NCI-H2081 (cell line): Measurements from ENCODE around the gene MSMP.

Experiments
- DNase-seq, 2 experiments: peaks; one replicate each; lab custom pipeline; 2025; lab: John Stamatoyannopoulos, UW

The MSMP gene, protein sequence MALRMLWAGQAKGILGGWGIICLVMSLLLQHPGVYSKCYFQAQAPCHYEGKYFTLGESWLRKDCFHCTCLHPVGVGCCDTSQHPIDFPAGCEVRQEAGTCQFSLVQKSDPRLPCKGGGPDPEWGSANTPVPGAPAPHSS

DNA sequence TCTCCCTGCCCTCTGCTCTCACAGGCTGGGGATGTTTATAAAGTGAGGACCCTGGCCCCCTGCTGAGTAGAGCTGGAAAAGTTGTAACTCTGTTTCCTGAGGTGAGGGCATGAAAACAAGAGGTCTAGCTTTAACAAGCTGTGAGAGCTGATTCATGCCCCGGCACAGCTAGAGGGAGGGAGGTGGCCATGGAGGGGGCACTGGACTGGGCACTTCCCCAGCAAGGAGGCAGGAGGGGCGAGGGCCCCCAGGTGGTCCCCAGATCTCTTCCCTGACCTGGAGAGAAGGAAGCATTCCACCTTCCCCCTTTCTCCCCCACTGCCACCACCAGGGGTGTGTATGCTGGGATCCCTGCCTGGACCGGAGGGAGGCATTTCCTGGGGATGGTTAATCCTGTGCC lies at the start of gene MSMP:
Gene MSMP, minus strand, starts transcription at position 13 of the 400 bp plus-strand sequence. CDS start 147 bp downstream, outside the sequence.
- no peak for DNase-seq

DNA sequence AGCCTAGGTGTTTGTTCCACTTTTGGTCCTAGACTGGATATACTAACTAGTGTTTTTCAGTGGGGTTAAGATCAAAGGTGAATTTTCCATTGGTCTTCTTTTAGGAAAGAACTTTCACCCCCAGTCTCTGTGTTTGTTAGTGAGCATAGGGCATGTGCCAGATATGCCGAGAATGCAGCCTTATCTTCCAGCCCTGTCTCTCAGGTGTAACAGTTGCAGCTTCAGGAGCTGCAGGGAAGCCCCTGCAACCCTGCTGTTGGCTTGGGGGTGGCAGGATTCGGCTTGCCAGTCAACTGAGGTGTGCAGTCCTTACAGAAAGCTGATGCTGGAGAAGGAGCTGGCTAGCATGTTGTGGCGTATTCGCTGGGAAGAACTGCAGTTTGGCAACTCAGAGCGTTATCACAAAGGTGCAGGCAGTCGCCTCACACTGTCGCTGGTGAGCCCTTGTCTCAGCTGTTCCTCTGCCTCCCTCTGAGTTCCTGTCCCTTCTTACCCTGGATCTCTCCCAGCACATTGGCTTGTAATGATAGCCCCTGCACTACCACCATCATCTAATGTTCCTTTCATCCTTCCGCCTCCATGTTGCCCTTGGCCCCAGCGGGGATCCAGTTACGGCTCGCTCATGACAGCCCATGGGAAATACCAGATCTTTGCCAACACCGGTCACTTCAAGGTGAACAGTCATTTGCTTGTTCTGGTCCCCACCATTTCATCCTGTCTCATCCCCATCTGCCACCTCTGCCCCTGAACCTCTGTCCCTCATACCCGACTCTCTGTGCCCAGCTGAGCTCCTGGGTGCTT lies 47.5 kb upstream of the MSMP start:
- no peak for DNase-seq

DNA sequence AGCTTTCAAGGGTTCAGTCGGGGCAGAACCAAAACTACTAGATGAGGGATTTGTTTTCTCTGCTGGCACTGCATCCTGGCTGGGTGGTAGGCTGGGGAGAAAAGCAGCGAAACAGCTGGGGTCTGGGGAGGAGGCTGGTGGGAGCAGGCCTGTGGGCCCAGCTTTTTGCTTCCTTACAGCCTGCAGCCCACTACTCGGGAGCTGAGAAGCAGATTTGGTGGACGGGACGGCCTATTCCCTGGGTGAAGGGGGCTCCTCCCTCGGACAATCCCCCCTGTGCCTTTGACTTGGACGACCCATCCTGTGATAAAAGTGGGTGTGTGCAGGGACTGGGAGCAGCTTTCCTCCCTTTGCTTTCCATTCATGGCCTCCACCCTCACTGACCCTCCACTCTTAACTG lies 46.5 kb upstream of the MSMP start:
- DNase-seq, result no peak

DNA sequence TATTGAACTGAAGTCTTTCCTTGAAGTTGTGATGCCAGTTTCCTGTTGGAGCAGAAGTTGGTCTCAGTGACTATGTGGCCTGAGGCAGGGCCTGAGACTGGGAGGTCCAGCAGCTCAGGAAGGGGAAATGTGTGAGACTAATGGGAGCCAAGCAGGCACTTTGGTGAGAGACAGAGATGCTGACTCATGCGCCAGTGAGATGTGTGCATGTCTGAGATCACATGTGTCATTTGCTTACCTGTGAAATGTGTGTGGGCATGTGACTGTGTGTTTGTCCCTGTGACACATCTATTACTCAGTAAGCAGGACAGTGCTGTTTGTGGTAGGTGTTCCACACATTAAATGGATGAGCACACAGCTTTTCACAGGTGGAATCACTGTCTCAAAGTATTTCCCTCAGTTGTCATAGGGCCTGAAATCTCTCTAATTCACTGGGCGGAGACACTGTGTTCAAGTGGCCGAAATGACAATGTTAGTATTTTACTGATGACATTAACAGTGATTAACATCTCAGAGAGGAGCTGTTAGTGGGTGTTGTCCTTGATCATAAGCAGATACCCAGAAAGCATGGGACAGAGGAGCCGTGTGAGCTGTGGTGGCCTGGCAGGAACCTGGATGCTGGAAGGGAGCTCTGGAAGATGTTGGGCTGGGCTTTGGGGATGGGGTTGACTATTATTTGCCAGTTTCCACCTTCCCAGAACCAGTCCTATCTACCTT lies 44.7 kb upstream of the MSMP start:
- DNase-seq, result no peak

DNA sequence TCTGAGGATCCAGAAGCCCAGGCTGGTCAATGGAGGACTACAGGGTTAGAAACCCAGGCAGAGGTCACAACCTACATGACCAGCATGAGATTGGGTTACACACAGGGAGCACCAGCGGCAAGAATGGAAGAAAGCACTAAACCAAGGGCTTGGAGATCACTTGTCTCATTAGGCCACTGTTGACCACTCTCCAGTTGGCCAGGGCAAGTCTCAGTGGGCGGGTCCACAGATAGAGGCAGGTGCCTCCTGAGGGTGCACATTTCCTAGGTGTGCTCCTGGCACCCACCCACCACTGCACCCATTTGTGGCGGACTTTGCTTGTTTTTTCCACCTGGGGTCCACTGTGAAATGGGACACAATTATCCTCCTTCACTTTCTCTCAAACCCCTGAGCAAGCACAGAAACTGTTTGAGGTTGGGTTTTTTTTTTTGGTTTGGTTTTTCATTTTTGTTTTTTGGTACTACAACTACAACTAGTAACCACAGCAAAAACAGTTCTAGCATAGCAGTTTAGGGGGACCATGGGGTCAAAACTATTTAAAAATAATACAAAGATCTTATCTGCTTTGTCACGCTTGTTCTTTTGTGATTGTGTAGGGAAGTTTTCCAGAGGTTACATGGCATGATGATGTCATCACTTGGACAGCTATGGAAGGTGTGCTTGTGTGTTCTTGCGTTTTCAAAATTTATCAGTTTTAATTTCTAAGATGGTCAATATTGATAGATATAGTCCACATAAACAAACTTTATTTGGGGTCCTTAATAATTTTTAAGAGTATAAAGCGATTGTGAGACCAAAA lies 43.4 kb upstream of the MSMP start:
- DNase-seq, result no peak

GRCh38 chr9:35795695-35796094 lies 41.6 kb upstream of the MSMP start:
- DNase-seq, result no peak

DNA sequence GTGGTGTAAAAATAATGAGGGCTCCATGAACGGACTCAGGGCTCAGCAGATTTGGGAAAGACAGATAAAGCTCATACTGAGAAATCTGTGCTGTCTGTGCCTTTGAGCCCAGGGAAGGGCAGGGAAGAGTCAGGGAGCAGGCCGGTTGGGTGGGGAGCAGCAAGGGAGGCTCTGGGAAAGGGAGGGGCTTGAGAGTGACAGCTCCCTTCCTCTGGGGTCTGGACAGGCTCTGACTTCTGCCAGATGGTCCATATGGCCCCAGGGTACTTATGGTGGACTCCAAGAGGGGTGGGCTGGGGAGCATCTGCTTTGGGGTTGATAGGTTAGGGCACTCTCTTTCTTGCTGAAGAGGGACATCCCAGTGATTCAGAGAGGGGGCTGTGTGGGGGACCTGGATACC lies 39.4 kb upstream of the MSMP start:
- DNase-seq, result no peak

GRCh38 chr9:35792826-35793225 lies 38.8 kb upstream of the MSMP start:
- DNase-seq, result no peak

- DNase-seq, result no peak
Observed at GRCh38 chr9:35792024-35792813, 38.1 kb upstream of the MSMP start.

- DNase-seq, result no peak
Observed at GRCh38 chr9:35791297-35791921, 37.3 kb upstream of the MSMP start, which contains the start of gene NPR2. Gene NPR2 (plus strand): TSS chr9:35791591. CDS start chr9:35792409, 818 bp downstream.

DNA sequence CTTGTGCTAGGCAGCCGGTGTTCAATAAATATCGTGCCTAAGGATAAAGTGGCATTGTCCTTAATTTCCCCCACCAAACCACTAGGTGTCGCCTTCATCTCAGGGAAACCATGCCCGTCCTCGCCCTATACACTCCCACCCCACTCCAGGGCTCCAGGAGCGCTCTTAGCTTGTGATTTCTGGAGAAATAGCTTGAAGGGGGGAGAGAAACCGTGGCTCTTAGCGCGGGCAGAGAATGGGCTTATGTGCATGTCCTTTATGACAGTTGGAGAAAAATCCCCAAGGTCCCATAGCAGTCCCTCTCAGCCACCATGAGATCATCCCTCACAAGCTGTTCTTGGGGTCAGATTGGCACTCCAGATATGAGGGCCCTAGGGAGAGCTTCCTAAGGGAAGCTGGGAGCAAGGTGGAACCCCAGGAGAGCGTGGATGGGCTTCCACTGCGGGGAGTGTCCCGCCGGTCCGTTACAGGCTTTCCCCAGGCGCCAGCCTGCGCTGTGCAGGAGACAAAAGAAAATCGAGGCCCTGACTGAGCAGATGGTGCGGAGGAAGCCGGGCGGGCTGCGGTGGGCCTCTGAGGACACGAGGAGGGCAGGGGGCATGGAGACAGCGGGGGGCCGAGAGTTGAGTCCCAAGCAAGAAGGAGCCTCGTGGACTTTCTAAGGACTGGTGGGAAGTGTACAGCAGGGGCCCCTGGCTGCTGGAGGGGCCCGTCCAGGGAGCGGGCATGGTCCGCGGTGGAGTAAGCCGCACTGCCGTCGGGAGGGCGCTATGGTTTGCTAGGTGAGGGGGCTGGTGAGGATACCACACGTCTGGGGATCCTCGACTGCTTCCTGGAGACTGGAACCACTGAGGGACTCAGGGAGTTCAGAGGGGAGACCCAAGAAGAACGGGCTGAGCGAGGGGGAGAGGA lies 36.6 kb upstream of the MSMP start:
- DNase-seq, result peak; percentile 81 to 82

DNA sequence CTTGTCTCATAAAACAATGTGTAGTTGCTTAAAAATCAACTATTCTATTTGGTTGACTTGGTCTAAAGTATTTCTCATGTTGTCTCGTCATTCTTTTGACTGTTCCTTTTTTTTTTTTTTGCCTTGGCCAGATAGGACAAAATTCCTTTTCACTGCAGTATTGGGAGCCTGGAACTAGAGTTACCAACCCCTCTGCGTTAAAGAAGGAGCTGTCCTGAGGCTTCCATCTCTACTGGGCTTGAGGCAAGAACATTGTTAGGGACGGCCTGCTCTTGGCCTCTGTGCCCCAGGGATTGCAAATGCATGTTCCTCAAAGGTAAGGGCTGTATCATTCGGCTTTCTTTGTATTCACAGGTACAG lies 35.9 kb upstream of the MSMP start:
- DNase-seq, result no peak

- DNase-seq, result no peak
Observed at GRCh38 chr9:35789541-35789940, 35.5 kb upstream of the MSMP start.

DNA sequence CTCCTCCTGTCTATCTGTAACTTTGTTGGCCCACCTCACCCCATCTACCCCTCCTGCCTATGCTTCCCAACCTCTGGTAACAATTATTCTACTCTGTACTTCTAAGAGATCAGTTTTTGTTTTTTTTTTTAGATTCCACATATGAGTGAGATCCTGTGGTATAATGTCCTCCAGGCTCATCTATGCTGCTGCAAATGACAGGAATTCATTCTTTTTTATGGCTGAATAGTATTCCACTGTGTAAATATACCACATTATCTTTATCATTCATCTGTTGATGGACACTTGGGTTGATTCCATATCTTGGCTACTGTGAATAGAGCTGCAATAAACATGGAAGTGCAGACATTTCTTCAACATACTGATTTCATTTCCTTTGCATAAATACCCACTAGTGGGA lies 29.3 kb upstream of the MSMP start:
- no peak for DNase-seq

- DNase-seq, result no peak
Observed at GRCh38 chr9:35781066-35781465, 27.0 kb upstream of the MSMP start.

GRCh38 chr9:35778496-35778895 lies 24.4 kb upstream of the MSMP start:
- no peak for DNase-seq

GRCh38 chr9:35776018-35776417 lies 21.9 kb upstream of the MSMP start:
- DNase-seq, result peak; percentile 68 to 92

DNA sequence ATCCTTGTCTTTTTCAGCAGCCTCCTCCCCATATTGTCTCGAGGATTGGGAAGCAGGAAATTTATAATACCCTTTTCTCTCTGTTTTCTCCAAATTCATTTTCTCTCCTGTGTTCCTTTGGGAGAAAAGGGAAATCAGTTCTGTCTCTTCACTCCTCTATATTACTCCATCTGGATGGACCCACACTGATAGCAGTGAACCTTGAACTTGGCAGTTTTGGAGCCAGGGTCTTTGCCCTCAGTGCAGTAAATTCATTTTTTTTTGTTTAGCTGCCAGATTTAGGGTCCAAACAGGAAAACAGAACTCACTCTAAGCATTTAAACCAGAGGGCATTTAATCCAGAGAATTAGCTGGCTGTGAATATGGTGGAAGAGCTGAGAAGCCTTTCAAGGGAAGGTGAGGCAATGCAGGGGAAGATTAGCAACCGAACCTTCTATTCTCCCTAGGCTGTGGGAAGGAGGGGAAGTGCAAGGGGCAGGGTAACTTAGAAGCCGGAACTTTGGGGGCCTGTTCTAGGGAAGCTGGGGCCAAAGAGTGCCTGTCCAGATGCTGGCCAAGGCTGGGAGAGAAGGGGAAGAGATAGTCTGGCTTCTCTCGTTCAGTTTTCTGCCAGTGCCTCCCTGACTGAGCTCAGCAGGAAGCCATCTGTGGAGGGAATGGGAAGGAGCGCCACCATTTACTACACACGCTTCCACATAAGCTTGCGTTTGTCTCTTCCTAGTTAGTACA lies 21.0 kb upstream of the MSMP start:
- peak in 1 of 2 experiments; percentile 65 for DNase-seq

DNA sequence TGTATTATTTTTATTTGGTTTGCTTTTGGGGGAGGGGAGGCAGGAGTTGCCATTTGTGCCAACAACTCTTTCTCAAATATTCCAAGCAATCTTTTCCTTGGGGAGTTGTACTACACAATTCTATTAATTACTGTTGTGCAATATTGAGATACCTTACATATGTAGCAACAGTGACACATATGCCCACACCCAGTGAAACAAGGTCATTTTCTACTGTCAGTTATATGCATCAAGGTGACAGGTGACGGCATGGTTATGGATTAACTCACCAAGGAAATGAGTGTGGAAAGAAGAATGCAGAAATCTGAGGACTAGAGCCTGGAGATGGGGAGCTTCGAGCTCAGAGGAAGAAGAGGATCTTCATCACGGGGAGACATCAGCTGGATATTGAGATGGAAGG lies 17.9 kb upstream of the MSMP start:
- peak in 1 of 2 experiments; percentile 73 for DNase-seq
